Measurements from ENCODE around the gene BLOC1S6. TPM values are rescaled to one million over a fixed set of nuclear protein-coding genes. Genes with fewer than 3 reads are reported as not detected.
A peak's percentile ranks its signal among the peaks of the same experiment; 100 is the strongest.

The BLOC1S6 gene
- total and polyA plus RNA-seq, 9 of the 15 experiments (the other 6 are each of a cell fraction or from before 2014, with no cell fraction given), result 18.2 to 72.4 (median 38.4) TPM

GRCh38 chr15:45587095-45587862 lies at the start of gene BLOC1S6 (continued):
- TF ChIP-seq PYGO2 (tag; IDR thresholded peaks at IDR 0.05) (no peak), ZBTB43 (CRISPR knock-in tag; IDR thresholded peaks at IDR 0.05) (no peak), PHF8 (IDR thresholded peaks at IDR 0.05; ENCODE audit: borderline replicate concordance, low read length) (peak; percentile 95; the same call in 1 of the 2 replicates), CBX5 (IDR thresholded peaks at IDR 0.05; ENCODE audit: borderline replicate concordance, low read depth) (no peak), KDM5B (IDR thresholded peaks at IDR 0.05; ENCODE audit: insufficient replicate concordance, low read depth, low read length) (peak; percentile 83), SAP30 (IDR thresholded peaks at IDR 0.05; ENCODE audit: borderline replicate concordance, insufficient read depth, low read depth, low read length, poor library complexity, severe bottlenecking) (peak; percentile 83), CBX3 (IDR thresholded peaks at IDR 0.05; ENCODE audit: borderline replicate concordance in 1 of 2, low read length in 2 of 2) (peak in 1 of 2 experiments; percentile 83; a peak in 1 of 3 replicates), ZNF512 (tag; IDR thresholded peaks at IDR 0.05) (no peak), MIER1 (IDR thresholded peaks at IDR 0.05; ENCODE audit: low read depth) (0 out of 2 replicates have a peak, but pooled peaks have one; percentile 26), ZNF24 (IDR thresholded peaks at IDR 0.05) (0 out of 2 replicates have a peak, but pooled peaks have one; percentile 10), ZNF395 (CRISPR knock-in tag; IDR thresholded peaks at IDR 0.05) (no peak), CCAR2 (IDR thresholded peaks at IDR 0.05; ENCODE audit: low read depth, low read length) (no peak), PCBP1 (IDR thresholded peaks at IDR 0.05; ENCODE audit: low read depth, low read length, poor library complexity, severe bottlenecking) (peak; percentile 49), SFPQ (IDR thresholded peaks at IDR 0.05; ENCODE audit: low read depth, low read length) (no peak), ZKSCAN1 (IDR thresholded peaks at IDR 0.05; ENCODE audit: low read depth, low read length) (0 out of 2 replicates have a peak, but pooled peaks have one; percentile 18), GTF2A2 (tag; IDR thresholded peaks at IDR 0.05) (peak; percentile 64), MYBL2 (IDR thresholded peaks at IDR 0.05; ENCODE audit: low read depth) (no peak; the same call in 1 of the 2 replicates), MYBL2 (CRISPR knock-in tag; IDR thresholded peaks at IDR 0.05; ENCODE audit: borderline replicate concordance) (no peak), SNIP1 (IDR thresholded peaks at IDR 0.05; ENCODE audit: low read depth) (no peak), POLR2G (IDR thresholded peaks at IDR 0.05; ENCODE audit: low read depth, low read length) (peak; percentile 97), U2AF2 (optimal IDR thresholded peaks at IDR 0.05; ENCODE audit: low read depth, low read length) (no peak)

All from K562 (cell line).